Endothelial cell of umbilical vein (primary cell): Measurements from ENCODE around the gene SF3B5. TPM values are rescaled to one million over a fixed set of nuclear protein-coding genes. Genes with fewer than 3 reads are reported as not detected.

Experiments used
- BruUV-seq: library from RNA; stranded (reverse); fragments of 400-500 nt; replicated peaks from 2 replicates; lab custom pipeline; 2021; lab: Mats Ljungman, UMichigan
- CTCF ChIA-PET: fragments of 300-600, 350-600 bp; sonication (Branson Sonifier 250); formaldehyde crosslinking; loops from one replicate; lab custom pipeline; 2021; ENCODE audit warnings: antibody characterized with exemption, inconsistent platforms; lab: Charles Lee
- POLR2A ChIA-PET: fragments of 300-600, 350-600 bp; sonication (Branson Sonifier 250); formaldehyde crosslinking; loops from one replicate; lab custom pipeline; 2021; ENCODE audit warnings: antibody characterized with exemption, inconsistent platforms; lab: Charles Lee
- DNase-seq: peaks from one replicate; pipeline ENCODE4 v3.0.0-alpha.2; 2011; ENCODE audit warnings: low read depth, low spot score
- FAIRE-seq: peaks from 2 replicates; lab custom pipeline; 2011; peaks lifted over from hg19 to GRCh38; lab: Jason Lieb, UNC
- H2AFZ ChIP-seq: 2 replicates; pipeline ENCODE4 v1.6.0; 2012; ENCODE audit warnings: low read depth, low read length, control low read depth, inconsistent platforms
- H3K27ac ChIP-seq: 2 replicates; pipeline ENCODE4 v1.5.1; 2011; ENCODE audit warnings: low read depth, mild to moderate bottlenecking, control low read depth, low read length, moderate library complexity; ENCODE audit not compliant: insufficient read depth
- H3K27me3 ChIP-seq, 2 experiments: 2 replicates each; pipeline versions ENCODE4 v1.6.0 to v1.6.1; 2011; ENCODE audit warnings: low read length in 2 of 2, mixed read lengths in 1 of 2; ENCODE audit not compliant: control insufficient read depth in 2 of 2, insufficient read depth in 2 of 2
- H3K36me3 ChIP-seq, 2 experiments: 2 replicates in 1 of 2; 3 replicates in 1 of 2; pipeline ENCODE4 v1.5.1; 2011; ENCODE audit warnings: low read length in 2 of 2, mild to moderate bottlenecking in 1 of 2, moderate library complexity in 1 of 2; ENCODE audit not compliant: control insufficient read depth in 2 of 2, insufficient read depth in 2 of 2; ENCODE audit errors: extremely low read depth in 1 of 2
- H3K4me1 ChIP-seq: 3 replicates; pipeline ENCODE4 v1.5.1; 2011; ENCODE audit warnings: mild to moderate bottlenecking, low read length; ENCODE audit not compliant: control insufficient read depth, insufficient read depth; ENCODE audit errors: extremely low read depth
- H3K4me2 ChIP-seq: 2 replicates; pipeline ENCODE4 v1.6.1; 2011; ENCODE audit warnings: low read length, control low read depth, mixed read lengths; ENCODE audit not compliant: insufficient read depth
- H3K4me3 ChIP-seq, 3 experiments: fragments of 200-600 bp in 1 of 3; sonication (generic), shearing (Covaris generic) in 1 of 3; replicated peaks in 1 of 3; 2 replicates each; pipeline ENCODE4 v1.5.1; 2011 to 2016; ENCODE audit warnings: control low read depth in 3 of 3, low read length in 3 of 3, mild to moderate bottlenecking in 2 of 3, inconsistent platforms in 1 of 3, low read depth in 1 of 3, moderate library complexity in 1 of 3; ENCODE audit not compliant: insufficient read depth in 1 of 3
- H3K79me2 ChIP-seq: 2 replicates; pipeline ENCODE4 v1.6.0; 2012; ENCODE audit warnings: low read length, inconsistent platforms; ENCODE audit not compliant: control insufficient read depth, insufficient read depth
- H3K9ac ChIP-seq: replicated peaks from 2 replicates; pipeline ENCODE3; 2011; ENCODE audit warnings: low read length, control low read depth; ENCODE audit not compliant: insufficient read depth; ENCODE audit errors: extremely low read depth
- H3K9me1 ChIP-seq: replicated peaks from 3 replicates; pipeline ENCODE4 v1.6.0; 2011; ENCODE audit warnings: mild to moderate bottlenecking, low read length; ENCODE audit not compliant: control insufficient read depth, insufficient read depth; ENCODE audit errors: extremely low read depth
- H3K9me3 ChIP-seq: replicated peaks from 2 replicates; pipeline ENCODE4 v1.5.1; 2012; ENCODE audit warnings: low read length, inconsistent platforms; ENCODE audit not compliant: control insufficient read depth, insufficient read depth
- H4K20me1 ChIP-seq: replicated peaks from 2 replicates; pipeline ENCODE3; 2011; ENCODE audit warnings: mild to moderate bottlenecking, low read length; ENCODE audit not compliant: control insufficient read depth, insufficient read depth; ENCODE audit errors: extremely low read depth
- EZH2 ChIP-seq: IDR thresholded peaks from 2 replicates; pipeline ENCODE4 v1.6.1; 2012; ENCODE audit warnings: borderline replicate concordance, low read depth, mild to moderate bottlenecking, moderate library complexity, low read length, inconsistent platforms; ENCODE audit not compliant: severe bottlenecking
- FOS ChIP-seq: IDR thresholded peaks from 2 replicates; pipeline ENCODE4 v1.6.1; 2011; ENCODE audit warnings: mild to moderate bottlenecking, low read length, moderate library complexity, borderline replicate concordance; ENCODE audit not compliant: insufficient read depth
- GATA2 ChIP-seq: IDR thresholded peaks from 2 replicates; pipeline ENCODE4 v1.7.0; 2011; ENCODE audit warnings: low read depth, mild to moderate bottlenecking, moderate library complexity, mixed read lengths, low read length; ENCODE audit not compliant: insufficient read length, insufficient read depth
- JUN ChIP-seq: IDR thresholded peaks from 2 replicates; pipeline ENCODE4 v1.6.1; 2011; ENCODE audit warnings: borderline replicate concordance, low read depth; ENCODE audit not compliant: insufficient read length, insufficient read depth
- MYC ChIP-seq: IDR thresholded peaks from one replicate; pipeline ENCODE4 v1.6.1; 2011; ENCODE audit warnings: mild to moderate bottlenecking, low read depth, low read length
- POLR2A ChIP-seq: IDR thresholded peaks from 2 replicates; pipeline ENCODE4 v1.6.1; 2012; ENCODE audit warnings: low read depth, mild to moderate bottlenecking, control low read depth, low read length
- POLR2AphosphoS5 ChIP-seq: IDR thresholded peaks from 2 replicates; pipeline ENCODE4 v1.6.1; 2012; ENCODE audit warnings: low read depth, mild to moderate bottlenecking, control low read depth, low read length, moderate library complexity; ENCODE audit not compliant: insufficient read depth
- dilution Hi-C: fragments of 300-500 bp; cut with MboI; formaldehyde crosslinking; loops from one replicate; pipeline ENCODE4 v1.15.0; 2019; ENCODE audit warnings: low sequenced_read_pairs; ENCODE audit not compliant: extremely low pct_ligation_motif_present
- intact Hi-C: fragments of 100-400 bp; cut with micrococcal nuclease; formaldehyde crosslinking; loops from one replicate; pipeline ENCODE4 v1.10.0; 2022
- polyA plus RNA-seq, 4 experiments: library from polyadenylated mRNA; depleted of rRNA in 3 of 4; stranded (reverse) in 3 of 4; unstranded in 1 of 4; fragments of >200 nt; gene quantifications; 2 replicates each; pipeline versions ENCODE4 v1.2.1 to v1.2.3, GENCODE V29; 2011 to 2012; ENCODE audit warnings: missing spikeins in 1 of 4
- total RNA-seq: library from RNA; stranded (reverse); gene quantifications from 2 replicates; pipeline ENCODE4 v1.2.3, GENCODE V29; 2021
- TF ChIP-seq, protein P1 (sequence below): IDR thresholded peaks from 2 replicates; pipeline ENCODE4 v1.6.1; 2011; ENCODE audit not compliant: insufficient read depth, insufficient read length
- TF ChIP-seq, protein P2 (sequence below), 2 donors: IDR thresholded peaks; 1 replicate in 1 of 2; 2 replicates in 1 of 2; pipeline ENCODE4 v1.5.1; 2011; ENCODE audit warnings: low read length in 2 of 2, mild to moderate bottlenecking in 2 of 2, moderate library complexity in 2 of 2, control low read depth in 1 of 2, inconsistent platforms in 1 of 2, low read depth in 1 of 2; ENCODE audit not compliant: insufficient read depth in 1 of 2; ENCODE audit errors: extremely low read depth in 1 of 2

SF3B5 gene
- total and polyA plus RNA-seq, 2 donors (not counting 3 experiments of a cell fraction or from before 2014, with no cell fraction given): 185 to 540 TPM

DNA sequence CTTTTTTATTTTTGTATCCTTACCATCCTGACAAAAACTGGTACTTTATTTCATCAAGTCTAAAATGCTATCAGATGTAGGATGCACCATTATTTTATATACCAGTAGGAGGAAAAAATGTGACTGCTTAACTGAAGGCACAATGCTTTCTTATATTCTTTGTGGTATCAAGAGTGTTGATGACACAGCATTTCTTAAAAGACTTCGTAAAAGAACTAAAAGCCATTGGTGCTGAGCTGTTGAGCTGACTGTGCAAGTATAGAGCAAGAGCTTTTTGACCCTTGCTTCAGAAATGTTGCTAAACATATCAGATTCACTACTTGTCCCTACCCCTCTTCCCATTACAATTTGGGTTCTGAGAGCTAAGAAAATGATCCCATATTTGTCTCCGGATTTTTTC lies 17.5 kb downstream of the SF3B5 start:
- no TSS peak for BruUV-seq
- Histone ChIP-seq H3K9me1 (no peaks in the 10 kb centered on the region), H2AFZ (no peak overlapping the region), H4K20me1 (no peaks in the 10 kb centered on the region), H3K27ac (no peak overlapping the region), H3K79me2 (no peaks in the 10 kb centered on the region), H3K4me3 (no peak overlapping the region), H3K4me1 (no peaks in the 10 kb centered on the region), H3K36me3 (no peaks in the 10 kb centered on the region), H3K9me3 (no peaks in the 10 kb centered on the region), H3K9ac (no peak overlapping the region), H3K4me2 (no peak overlapping the region), H3K27me3 (peaks cover 7 to 15% of the 10 kb centered on the region in 2 experiments)
- intact Hi-C loops (no loop called here), dilution Hi-C loops (no loop called here)
- ChIA-PET CTCF (interaction anchor here (1.3 kb wide), 1 partner anchor 8 kb away, joined by 4 read pairs; no protein-coding TSS in a partner anchor), POLR2A (interaction anchor here (0.6 kb wide), 1 partner anchor 72 kb away, joined by 3 read pairs; no protein-coding TSS in a partner anchor)
- DNase-seq: no peak
- FAIRE-seq: no peak
- TF ChIP-seq POLR2A (no peak), JUN (no peak), MYC (no peak), FOS (no peak), EZH2 (no peak), POLR2AphosphoS5 (no peak), GATA2 (no peak)
- TF ChIP-seq, protein P1, sequence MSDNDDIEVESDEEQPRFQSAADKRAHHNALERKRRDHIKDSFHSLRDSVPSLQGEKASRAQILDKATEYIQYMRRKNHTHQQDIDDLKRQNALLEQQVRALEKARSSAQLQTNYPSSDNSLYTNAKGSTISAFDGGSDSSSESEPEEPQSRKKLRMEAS: no peak
- TF ChIP-seq, protein P2, sequence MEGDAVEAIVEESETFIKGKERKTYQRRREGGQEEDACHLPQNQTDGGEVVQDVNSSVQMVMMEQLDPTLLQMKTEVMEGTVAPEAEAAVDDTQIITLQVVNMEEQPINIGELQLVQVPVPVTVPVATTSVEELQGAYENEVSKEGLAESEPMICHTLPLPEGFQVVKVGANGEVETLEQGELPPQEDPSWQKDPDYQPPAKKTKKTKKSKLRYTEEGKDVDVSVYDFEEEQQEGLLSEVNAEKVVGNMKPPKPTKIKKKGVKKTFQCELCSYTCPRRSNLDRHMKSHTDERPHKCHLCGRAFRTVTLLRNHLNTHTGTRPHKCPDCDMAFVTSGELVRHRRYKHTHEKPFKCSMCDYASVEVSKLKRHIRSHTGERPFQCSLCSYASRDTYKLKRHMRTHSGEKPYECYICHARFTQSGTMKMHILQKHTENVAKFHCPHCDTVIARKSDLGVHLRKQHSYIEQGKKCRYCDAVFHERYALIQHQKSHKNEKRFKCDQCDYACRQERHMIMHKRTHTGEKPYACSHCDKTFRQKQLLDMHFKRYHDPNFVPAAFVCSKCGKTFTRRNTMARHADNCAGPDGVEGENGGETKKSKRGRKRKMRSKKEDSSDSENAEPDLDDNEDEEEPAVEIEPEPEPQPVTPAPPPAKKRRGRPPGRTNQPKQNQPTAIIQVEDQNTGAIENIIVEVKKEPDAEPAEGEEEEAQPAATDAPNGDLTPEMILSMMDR (IDR thresholded peaks at IDR 0.05; ENCODE audit: extremely low read depth in 1 of 2, insufficient read depth in 1 of 2, low read depth in 1 of 2, low read length in 2 of 2): no peak
